ENCODE data around the gene GCSH. TPM values are rescaled to one million over a fixed set of nuclear protein-coding genes. Genes with fewer than 3 reads are reported as not detected.

Gene GCSH
- total RNA-seq, 2 experiments from 2014 or later = 21.0 to 25.3 TPM

GRCh38 chr16:81095653-81095952, 592 bp downstream of the GCSH start:
- H3K4me1 Mint-ChIP-seq (ENCODE audit: low read depth) = peaks cover 14% of the 10 kb centered on the region
- no peak for DNase-seq
- CTCF ChIA-PET = interaction anchor here (1.0 to 1.9 kb wide), 2 partner anchors 18 to 109 kb away, joined by 4 to 6 read pairs; partner anchors contain the start of gene C16orf46

GRCh38 chr16:81094771-81095251, 1.4 kb downstream of the GCSH start:
- Mint-ChIP-seq H3K36me3 (ENCODE audit: low read depth) (no peaks in the 10 kb centered on the region), H3K4me1 (ENCODE audit: low read depth) (peaks cover 14% of the 10 kb centered on the region), H3K9me3 (peaks cover 2% of the 10 kb centered on the region), H3K4me3 (peak overlapping the region; percentile 75), H3K27ac (no peak overlapping the region), H3K27me3 (no peaks in the 10 kb centered on the region)
- DNase-seq (no peak), ATAC-seq (no peak)
- ChIA-PET CTCF (interaction anchor here (1.0 to 1.9 kb wide), 2 partner anchors 18 to 110 kb away, joined by 4 to 6 read pairs; partner anchors contain the start of gene C16orf46), POLR2A (interaction anchor here (0.9 to 2.0 kb wide), 2 partner anchors 15 to 18 kb away, joined by 3 to 10 read pairs; partner anchors contain the start of gene C16orf46)
- intact Hi-C loops (cut with micrococcal nuclease) = no loop called here
- no peak for TF ChIP-seq CTCF (IDR thresholded peaks at IDR 0.05)

More at GRCh38 chr16:81095653-81095952, 592 bp downstream of the GCSH start:
- Mint-ChIP-seq H3K4me3 (peak overlapping the region; percentile 75), H3K9me3 (peaks cover 2% of the 10 kb centered on the region), H3K36me3 (ENCODE audit: low read depth) (no peaks in the 10 kb centered on the region), H3K27me3 (no peaks in the 10 kb centered on the region), H3K27ac (no peak overlapping the region)
- POLR2A ChIA-PET = interaction anchor here (2.0 kb wide), 1 partner anchor 19 kb away, joined by 10 read pairs; the partner anchor contains the start of gene C16orf46
- intact Hi-C loops (cut with micrococcal nuclease) = no loop called here
- no peak for ATAC-seq
- no peak for TF ChIP-seq CTCF (IDR thresholded peaks at IDR 0.05)

- Mint-ChIP-seq H3K27me3 (no peaks in the 10 kb centered on the region), H3K4me3 (no peak overlapping the region), H3K27ac (no peak overlapping the region), H3K36me3 (ENCODE audit: low read depth) (peaks cover 4% of the 10 kb centered on the region), H3K4me1 (ENCODE audit: low read depth) (peaks cover 3% of the 10 kb centered on the region), H3K9me3 (no peaks in the 10 kb centered on the region)
- DNase-seq = no peak
- CTCF ChIA-PET = no interaction called here
- intact Hi-C loops (cut with micrococcal nuclease) = no loop called here
- TF ChIP-seq CTCF (IDR thresholded peaks at IDR 0.05) = no peak
- POLR2A ChIA-PET = interaction anchor here (1.4 kb wide), 1 partner anchor 11 kb away, joined by 6 read pairs; no protein-coding TSS in a partner anchor
- ATAC-seq = no peak
Measured at GRCh38 chr16:81088836-81089235, 7.4 kb downstream of the GCSH start.

- DNase-seq (no peak), ATAC-seq (no peak)
- ChIA-PET POLR2A (interaction anchor here (0.6 kb wide), 1 partner anchor 578 kb away, joined by 3 read pairs; no protein-coding TSS in a partner anchor), CTCF (no interaction called here)
- no peak overlapping the region for H3K27ac Mint-ChIP-seq
- no peaks in the 10 kb centered on the region for H3K9me3 Mint-ChIP-seq
- peaks cover 1% of the 10 kb centered on the region for H3K36me3 Mint-ChIP-seq (ENCODE audit: low read depth)
- no peak for TF ChIP-seq CTCF (IDR thresholded peaks at IDR 0.05)
- no peak overlapping the region for H3K4me3 Mint-ChIP-seq
- intact Hi-C loops (cut with micrococcal nuclease) = no loop called here
- H3K4me1 Mint-ChIP-seq (ENCODE audit: low read depth) = peaks cover 3% of the 10 kb centered on the region
- no peaks in the 10 kb centered on the region for H3K27me3 Mint-ChIP-seq
Measured at GRCh38 chr16:81081014-81081413, 15.2 kb downstream of the GCSH start.

GRCh38 chr16:81080233-81080632, 16.0 kb downstream of the GCSH start:
- intact Hi-C loops (cut with micrococcal nuclease) = no loop called here
- TF ChIP-seq CTCF (IDR thresholded peaks at IDR 0.05) = no peak
- ATAC-seq = no peak
- DNase-seq = no peak
- POLR2A ChIA-PET = no interaction called here
- no peak overlapping the region for H3K27ac Mint-ChIP-seq
- no peaks in the 10 kb centered on the region for H3K36me3 Mint-ChIP-seq (ENCODE audit: low read depth)
- H3K27me3 Mint-ChIP-seq = no peaks in the 10 kb centered on the region
- peaks cover 3% of the 10 kb centered on the region for H3K4me1 Mint-ChIP-seq (ENCODE audit: low read depth)
- no peak overlapping the region for H3K4me3 Mint-ChIP-seq
- H3K9me3 Mint-ChIP-seq = no peaks in the 10 kb centered on the region
- CTCF ChIA-PET = interaction anchor here (1.6 kb wide), 1 partner anchor 43 kb away, joined by 3 read pairs; no protein-coding TSS in a partner anchor
